GM10248 (cell line): ENCODE data around the gene ERCC4.

Source experiments
- CTCF ChIA-PET: fragments of 300-600 bp; sonication (Branson Sonifier 250); formaldehyde crosslinking; extraction: SDS; loops from one replicate; lab custom pipeline; 2021; ENCODE audit warnings: antibody characterized with exemption; lab: Yijun Ruan, JAX
- POLR2A ChIA-PET: fragments of 350-650 bp; sonication (Branson Sonifier 250); formaldehyde crosslinking; extraction: SDS; loops from one replicate; lab custom pipeline; 2020; ENCODE audit warnings: antibody characterized with exemption; lab: Yijun Ruan, JAX
- DNase-seq: peaks from one replicate; pipeline ENCODE4 v3.0.0; 2012; ENCODE audit errors: extremely low spot score
- CTCF ChIP-seq: IDR thresholded peaks from 2 replicates; pipeline ENCODE4 v1.5.1; 2012; ENCODE audit warnings: mild to moderate bottlenecking, low read depth; ENCODE audit errors: extremely low read depth, missing control alignments, control extremely low read depth

The ERCC4 gene

DNA sequence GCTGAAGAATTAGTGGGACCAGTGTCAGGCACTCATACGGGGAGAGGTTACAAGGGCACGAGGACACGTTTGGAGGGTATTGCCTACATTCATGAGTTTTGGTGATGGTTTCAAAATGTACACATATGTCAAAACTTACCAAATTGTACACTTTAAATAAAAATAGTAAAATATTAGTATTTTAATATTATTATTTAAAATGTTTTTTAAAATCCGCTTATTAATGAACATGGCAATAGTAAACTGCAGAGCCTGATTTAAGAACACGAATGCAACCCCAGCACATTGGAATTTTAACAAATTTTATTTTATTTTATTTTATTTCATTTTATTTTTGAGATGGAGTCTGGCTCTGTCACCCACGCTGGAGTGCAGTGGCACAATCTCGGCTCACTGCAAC, 10.9 kb upstream of the ERCC4 start:
- ChIA-PET CTCF (interaction anchor here (6.9 kb wide), 1 partner anchor 9 kb away, joined by 43 read pairs; the partner anchor contains the start of gene ERCC4), POLR2A (no interaction called here)
- no peak for DNase-seq
- TF ChIP-seq CTCF: no peak

- no peak for DNase-seq
- ChIA-PET POLR2A (no interaction called here), CTCF (interaction anchor here (6.9 kb wide), 1 partner anchor 8 kb away, joined by 43 read pairs; the partner anchor contains the start of gene ERCC4)
- no peak for TF ChIP-seq CTCF
These were observed 10.1 kb upstream of the ERCC4 start for GRCh38 chr16:13909872-13910303.

DNA sequence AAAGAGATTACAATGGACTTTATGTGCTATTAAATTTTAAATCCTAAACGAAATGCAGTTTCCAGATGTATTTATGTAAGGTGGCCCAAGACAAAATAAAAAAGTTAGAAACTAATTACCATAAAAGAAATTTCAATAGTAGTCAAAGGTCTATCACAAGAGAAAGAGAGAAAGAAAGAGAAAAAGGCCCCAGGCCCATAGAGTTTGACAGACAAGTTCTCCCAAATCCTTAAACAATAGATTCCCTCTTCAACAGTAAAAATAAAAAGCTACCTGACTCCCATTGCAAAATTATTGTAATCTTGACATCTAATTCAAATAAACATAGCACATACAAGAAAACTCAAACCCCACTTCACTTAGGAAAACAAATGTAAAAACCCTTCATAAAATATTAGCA, 8.6 kb upstream of the ERCC4 start:
- DNase-seq: no peak
- TF ChIP-seq CTCF: no peak
- POLR2A ChIA-PET: no interaction called here
- CTCF ChIA-PET: interaction anchor here (1.0 kb wide), 1 partner anchor 8 kb away, joined by 3 read pairs; the partner anchor contains the start of gene ERCC4

- no peak for TF ChIP-seq CTCF
- POLR2A ChIA-PET: no interaction called here
- CTCF ChIA-PET: interaction anchor here (1.0 kb wide), 1 partner anchor 8 kb away, joined by 3 read pairs; the partner anchor contains the start of gene ERCC4
- DNase-seq: no peak
These were observed 8.1 kb upstream of the ERCC4 start for GRCh38 chr16:13911871-13912270.

GRCh38 chr16:13912891-13913290, 7.1 kb upstream of the ERCC4 start:
- CTCF ChIA-PET: no interaction called here
- no peak for DNase-seq
- TF ChIP-seq CTCF: no peak
- POLR2A ChIA-PET: no interaction called here

GRCh38 chr16:13913374-13914292, 6.3 kb upstream of the ERCC4 start:
- no peak for TF ChIP-seq CTCF
- no peak for DNase-seq
- CTCF ChIA-PET: interaction anchor here (0.9 to 1.3 kb wide), 3 partner anchors 9 to 47 kb away, joined by 3 to 4 read pairs (median 3); no protein-coding TSS in a partner anchor
- POLR2A ChIA-PET: no interaction called here
